Effector memory CD4-positive, alpha-beta T cell (primary cell): ENCODE data around the gene ARHGAP26.

ENCODE experiments used
- DNase-seq, 3 donors: peaks; one replicate each; pipeline ENCODE4 v3.0.0-alpha.2; 2020
- H3K27ac ChIP-seq: 2 replicates; pipeline ENCODE4 v1.7.0; 2013; ENCODE audit warnings: mild to moderate bottlenecking, low read length, moderate library complexity; ENCODE audit not compliant: insufficient read depth, poor library complexity, severe bottlenecking
- H3K27me3 ChIP-seq: replicated peaks from 2 replicates; pipeline ENCODE4 v1.7.0; 2013; ENCODE audit warnings: mild to moderate bottlenecking, low read length; ENCODE audit not compliant: insufficient read depth, control insufficient read depth, poor library complexity, severe bottlenecking
- H3K36me3 ChIP-seq: 2 replicates; pipeline ENCODE4 v1.7.0; 2013; ENCODE audit warnings: mild to moderate bottlenecking, low read length, moderate library complexity; ENCODE audit not compliant: control insufficient read depth, insufficient read depth
- H3K4me1 ChIP-seq: 2 replicates; pipeline ENCODE4 v1.7.0; 2013; ENCODE audit warnings: low read length, mild to moderate bottlenecking; ENCODE audit not compliant: control insufficient read depth, insufficient read depth, poor library complexity, severe bottlenecking
- H3K4me3 ChIP-seq: 2 replicates; pipeline ENCODE4 v1.7.0; 2013; ENCODE audit warnings: low read length, low read depth, mild to moderate bottlenecking; ENCODE audit not compliant: insufficient read depth, poor library complexity, severe bottlenecking
- H3K9me3 ChIP-seq: 2 replicates; pipeline ENCODE4 v1.7.0; 2013; ENCODE audit warnings: mild to moderate bottlenecking, low read length, moderate library complexity; ENCODE audit not compliant: control insufficient read depth

ARHGAP26 gene

GRCh38 chr5:142838845-142839244 lies 68.7 kb downstream of the ARHGAP26 start:
- H3K9me3 ChIP-seq: no peaks in the 10 kb centered on the region
- H3K27ac ChIP-seq: no peak overlapping the region
- H3K27me3 ChIP-seq: no peaks in the 10 kb centered on the region
- no peaks in the 10 kb centered on the region for H3K4me1 ChIP-seq
- no peak for DNase-seq
- no peaks in the 10 kb centered on the region for H3K36me3 ChIP-seq
- no peak overlapping the region for H3K4me3 ChIP-seq

GRCh38 chr5:142839711-142840346 lies 69.7 kb downstream of the ARHGAP26 start:
- Histone ChIP-seq H3K4me3 (no peak overlapping the region), H3K4me1 (no peaks in the 10 kb centered on the region), H3K27ac (no peak overlapping the region), H3K9me3 (no peaks in the 10 kb centered on the region), H3K36me3 (no peaks in the 10 kb centered on the region), H3K27me3 (no peaks in the 10 kb centered on the region)
- DNase-seq: no peak

GRCh38 chr5:142840575-142840974 lies 70.4 kb downstream of the ARHGAP26 start:
- DNase-seq: no peak
- H3K27ac ChIP-seq: no peak overlapping the region
- no peaks in the 10 kb centered on the region for H3K27me3 ChIP-seq
- no peaks in the 10 kb centered on the region for H3K9me3 ChIP-seq
- H3K4me3 ChIP-seq: no peak overlapping the region
- peaks cover 5% of the 10 kb centered on the region for H3K4me1 ChIP-seq
- no peaks in the 10 kb centered on the region for H3K36me3 ChIP-seq

- H3K4me1 ChIP-seq: peaks cover 5% of the 10 kb centered on the region
- H3K27me3 ChIP-seq: no peaks in the 10 kb centered on the region
- no peaks in the 10 kb centered on the region for H3K9me3 ChIP-seq
- no peak overlapping the region for H3K27ac ChIP-seq
- H3K36me3 ChIP-seq: no peaks in the 10 kb centered on the region
- no peak overlapping the region for H3K4me3 ChIP-seq
- no peak for DNase-seq
Observed at GRCh38 chr5:142841511-142842265, 71.5 kb downstream of the ARHGAP26 start.

- H3K36me3 ChIP-seq: no peaks in the 10 kb centered on the region
- H3K27me3 ChIP-seq: no peaks in the 10 kb centered on the region
- no peak overlapping the region for H3K27ac ChIP-seq
- no peak overlapping the region for H3K4me3 ChIP-seq
- no peaks in the 10 kb centered on the region for H3K9me3 ChIP-seq
- no peak for DNase-seq
- H3K4me1 ChIP-seq: peaks cover 5% of the 10 kb centered on the region
Observed at GRCh38 chr5:142842994-142843905, 73.1 kb downstream of the ARHGAP26 start.

GRCh38 chr5:142844866-142845265 lies 74.7 kb downstream of the ARHGAP26 start:
- Histone ChIP-seq H3K27ac (no peak overlapping the region), H3K9me3 (no peaks in the 10 kb centered on the region), H3K27me3 (no peaks in the 10 kb centered on the region), H3K4me1 (peaks cover 5% of the 10 kb centered on the region), H3K36me3 (no peaks in the 10 kb centered on the region), H3K4me3 (no peak overlapping the region)
- no peak for DNase-seq

GRCh38 chr5:142845402-142845921 lies 75.3 kb downstream of the ARHGAP26 start:
- Histone ChIP-seq H3K27ac (no peak overlapping the region), H3K4me3 (no peak overlapping the region), H3K36me3 (no peaks in the 10 kb centered on the region), H3K4me1 (peaks cover 5% of the 10 kb centered on the region), H3K27me3 (no peaks in the 10 kb centered on the region), H3K9me3 (no peaks in the 10 kb centered on the region)
- no peak for DNase-seq

- Histone ChIP-seq H3K27me3 (no peaks in the 10 kb centered on the region), H3K4me3 (no peak overlapping the region), H3K36me3 (no peaks in the 10 kb centered on the region), H3K9me3 (no peaks in the 10 kb centered on the region), H3K27ac (no peak overlapping the region), H3K4me1 (peaks cover 5% of the 10 kb centered on the region)
- DNase-seq: no peak
Observed at GRCh38 chr5:142845954-142846398, 75.8 kb downstream of the ARHGAP26 start.

GRCh38 chr5:142846406-142846805 lies 76.2 kb downstream of the ARHGAP26 start:
- DNase-seq: no peak
- no peak overlapping the region for H3K27ac ChIP-seq

More at GRCh38 chr5:142846406-142846805, 76.2 kb downstream of the ARHGAP26 start:
- no peaks in the 10 kb centered on the region for H3K27me3 ChIP-seq
- no peak overlapping the region for H3K4me3 ChIP-seq
- H3K4me1 ChIP-seq: peaks cover 5% of the 10 kb centered on the region
- H3K9me3 ChIP-seq: no peaks in the 10 kb centered on the region
- H3K36me3 ChIP-seq: no peaks in the 10 kb centered on the region
